Ascending aorta (tissue), 2 donors: ENCODE data around the gene MAGI1. TPM values are rescaled to one million over a fixed set of nuclear protein-coding genes. Genes with fewer than 3 reads are reported as not detected.

ENCODE experiments used
- DNase-seq, 2 donors: peaks; one replicate each; pipeline ENCODE4 v3.0.0-alpha.2; 2019; ENCODE audit warnings: low spot score in 2 of 2
- H3K27ac ChIP-seq, 2 donors: fragments of 200-600 bp; sonication (generic); one replicate each; pipeline ENCODE4 v1.5.1; 2016 to 2017; ENCODE audit warnings: mild to moderate bottlenecking in 1 of 2
- H3K27me3 ChIP-seq: fragments of 200-600 bp; sonication (generic); one replicate; pipeline ENCODE4 v1.5.1; 2017
- H3K36me3 ChIP-seq, 2 donors: fragments of 200-600 bp; sonication (generic); one replicate each; pipeline ENCODE4 v1.5.1; 2016
- H3K4me1 ChIP-seq, 2 donors: fragments of 200-600 bp; sonication (generic); one replicate each; pipeline ENCODE4 v1.5.1; 2016 to 2017; ENCODE audit warnings: mild to moderate bottlenecking in 1 of 2
- H3K4me3 ChIP-seq, 2 donors: fragments of 200-600 bp; sonication (generic); one replicate each; pipeline ENCODE4 v1.5.1; 2016 to 2017; ENCODE audit warnings: mild to moderate bottlenecking in 1 of 2
- H3K9me3 ChIP-seq, 2 donors: fragments of 200-600 bp; sonication (generic); one replicate each; pipeline ENCODE4 v1.5.1; 2016
- CTCF ChIP-seq, 3 experiments: fragments of 200-600 bp in 2 of 3; fragments of 450-650 bp in 1 of 3; sonication (generic) in 2 of 3; IDR thresholded peaks; one replicate each; pipeline ENCODE4 v1.5.1; 2016 to 2019; ENCODE audit warnings: antibody characterized with exemption in 3 of 3, mild to moderate bottlenecking in 1 of 3, moderate library complexity in 1 of 3
- intact Hi-C: fragments of 100-400 bp; cut with DNase I; formaldehyde crosslinking; loops from one replicate; pipeline ENCODE4 v1.15.1; 2023
- total RNA-seq: library from RNA; depleted of rRNA; stranded (reverse); fragments of >200 nt; gene quantifications from one replicate; pipeline ENCODE4 v1.1.0, GENCODE V29; 2016

Gene MAGI1
- total RNA-seq, 1 donor from 2014 or later, result 28.4 TPM

DNA sequence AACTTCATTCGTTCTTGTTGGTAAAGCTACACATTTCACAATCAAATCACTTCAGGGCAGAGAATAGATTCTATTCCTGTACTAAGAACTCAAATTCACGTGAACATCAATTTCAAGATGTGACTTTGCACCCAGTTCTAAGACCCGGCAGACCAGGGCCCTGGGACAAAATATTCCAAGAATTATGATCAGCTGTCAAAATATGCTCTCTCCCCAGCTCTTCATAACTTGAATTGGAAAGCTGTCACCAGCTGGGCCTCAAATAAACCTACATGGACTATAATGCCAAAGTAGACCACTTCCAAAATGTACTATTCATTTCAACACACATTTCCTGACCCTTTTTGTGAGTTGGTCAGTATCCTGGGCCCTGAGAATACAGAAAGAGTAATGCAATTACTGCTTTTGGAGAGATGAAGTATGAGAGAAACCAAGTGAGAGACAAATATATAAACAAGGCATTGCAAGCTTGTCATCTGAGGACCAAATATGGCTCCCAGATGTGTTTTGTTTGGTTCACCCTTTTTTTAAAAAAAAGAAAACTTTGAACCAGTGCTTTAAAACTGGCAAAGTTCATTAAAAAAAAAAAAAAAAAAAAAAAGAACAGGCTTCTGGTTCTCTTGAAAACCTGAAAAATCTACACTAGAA is 14.9 kb downstream of the MAGI1 start:
- no peaks in the 10 kb centered on the region for H3K27me3 ChIP-seq
- H3K9me3 ChIP-seq, result no peaks in the 10 kb centered on the region
- intact Hi-C loops, result no loop called here
- no peak overlapping the region for H3K27ac ChIP-seq
- H3K4me3 ChIP-seq, result no peak overlapping the region
- no peak for DNase-seq
- H3K4me1 ChIP-seq, result peaks cover 0 to 3% of the 10 kb centered on the region in 2 donors
- no peaks in the 10 kb centered on the region for H3K36me3 ChIP-seq
- no peak for TF ChIP-seq CTCF (IDR thresholded peaks at IDR 0.05)

DNA sequence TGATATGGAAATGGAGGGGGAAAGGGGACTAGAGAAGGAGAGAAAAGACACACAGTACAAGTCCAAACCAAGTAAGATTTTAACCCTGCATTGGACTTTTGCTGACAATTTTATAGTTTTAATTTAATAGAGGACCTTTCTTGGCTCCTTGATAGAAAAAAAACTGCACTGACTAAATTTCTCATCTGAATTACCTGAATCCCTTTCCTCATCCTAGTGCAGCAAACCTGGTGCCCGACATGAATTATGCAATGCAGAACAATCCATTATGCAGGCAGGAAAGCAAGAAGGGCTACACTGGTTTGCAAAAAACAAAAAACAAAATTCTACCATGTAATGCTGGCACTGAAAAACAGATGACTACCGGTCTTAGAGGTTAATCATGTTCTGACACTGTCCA is 15.5 kb downstream of the MAGI1 start:
- TF ChIP-seq CTCF (IDR thresholded peaks at IDR 0.05), result no peak
- Histone ChIP-seq H3K4me1 (peaks cover 0 to 3% of the 10 kb centered on the region in 2 donors), H3K27ac (no peak overlapping the region), H3K36me3 (no peaks in the 10 kb centered on the region), H3K4me3 (no peak overlapping the region), H3K9me3 (no peaks in the 10 kb centered on the region), H3K27me3 (no peaks in the 10 kb centered on the region)
- DNase-seq, result no peak
- intact Hi-C loops, result no loop called here

- intact Hi-C loops, result no loop called here
- DNase-seq, result no peak
Observed at GRCh38 chr3:66021731-66022131, 17.0 kb downstream of the MAGI1 start.

DNA sequence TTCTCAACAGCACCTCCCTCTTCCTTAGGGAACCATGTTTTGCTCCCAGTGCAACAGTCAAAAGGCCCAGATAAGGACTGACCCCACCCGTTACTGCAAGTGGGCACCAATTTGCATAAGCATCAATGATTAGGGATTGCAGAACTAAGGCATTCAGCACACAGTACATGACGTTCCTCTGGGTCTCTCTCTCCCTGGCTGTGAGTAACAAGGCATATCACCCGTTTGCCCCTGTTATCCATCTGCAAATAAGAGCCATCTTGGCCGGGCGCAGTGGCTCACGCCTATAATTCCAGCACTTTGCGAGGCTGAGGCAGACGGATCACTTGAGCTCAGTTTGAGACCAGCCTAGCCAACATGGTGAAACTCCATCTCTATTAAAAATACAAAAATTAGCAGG is 18.8 kb downstream of the MAGI1 start:
- DNase-seq, result no peak
- TF ChIP-seq CTCF (IDR thresholded peaks at IDR 0.05), result no peak
- intact Hi-C loops, result no loop called here
- H3K9me3 ChIP-seq, result no peaks in the 10 kb centered on the region
- H3K27ac ChIP-seq, result no peak overlapping the region
- no peaks in the 10 kb centered on the region for H3K27me3 ChIP-seq
- no peak overlapping the region for H3K4me3 ChIP-seq
- H3K36me3 ChIP-seq, result no peaks in the 10 kb centered on the region
- peaks cover 0 to 5% of the 10 kb centered on the region in 2 donors for H3K4me1 ChIP-seq

More at GRCh38 chr3:66021731-66022131, 17.0 kb downstream of the MAGI1 start:
- H3K36me3 ChIP-seq, result no peaks in the 10 kb centered on the region
- no peak overlapping the region for H3K27ac ChIP-seq
- peaks cover 0 to 3% of the 10 kb centered on the region in 2 donors for H3K4me1 ChIP-seq
- no peak overlapping the region for H3K4me3 ChIP-seq
- H3K9me3 ChIP-seq, result no peaks in the 10 kb centered on the region
- no peak for TF ChIP-seq CTCF (IDR thresholded peaks at IDR 0.05)
- H3K27me3 ChIP-seq, result no peaks in the 10 kb centered on the region

DNA sequence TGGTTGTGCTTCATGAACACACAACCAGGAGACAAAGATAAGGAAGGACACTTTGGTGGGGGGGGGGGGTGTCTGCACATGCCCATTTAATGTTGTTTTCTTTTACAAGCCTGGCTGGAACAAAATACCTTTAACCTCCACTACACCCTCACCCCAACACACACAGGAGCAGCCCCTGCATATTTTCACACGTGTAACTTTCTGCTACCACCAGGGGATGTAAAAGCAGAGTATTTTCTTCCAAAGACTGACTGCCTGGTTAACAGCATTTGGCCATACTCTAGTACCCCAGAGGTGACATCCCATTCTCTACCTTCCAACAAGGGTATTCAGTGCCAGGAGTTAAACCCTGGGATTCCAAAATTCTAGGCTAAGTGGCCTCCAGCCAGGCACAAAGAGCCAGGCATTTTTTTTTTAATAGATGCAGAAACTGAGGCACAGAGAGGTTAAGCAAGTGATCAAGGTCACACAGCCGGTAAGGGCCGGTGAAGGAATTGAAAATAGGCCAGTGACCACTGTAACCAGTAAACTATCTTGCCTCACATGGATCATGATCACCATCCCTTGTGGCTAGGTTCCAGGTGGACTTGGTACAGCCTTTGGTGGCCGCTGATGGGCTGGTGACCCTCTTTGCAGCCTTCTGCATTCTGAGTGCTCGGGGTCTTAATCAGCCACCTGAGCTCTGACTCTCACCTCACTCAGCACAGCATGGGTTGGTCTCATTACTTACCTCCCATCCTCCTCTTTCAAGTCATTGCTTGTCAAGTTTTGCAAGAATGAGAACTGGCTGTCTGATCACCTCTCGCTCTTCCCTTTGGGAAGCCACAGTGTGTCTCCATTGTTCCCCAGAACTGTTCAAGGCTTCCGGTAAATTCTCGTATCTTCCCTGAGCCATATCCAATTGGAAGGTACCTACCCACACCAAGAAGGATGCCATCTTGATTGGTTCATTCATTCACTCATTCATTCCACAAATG is 20.4 kb downstream of the MAGI1 start:
- H3K27ac ChIP-seq, result no peak overlapping the region
- no peaks in the 10 kb centered on the region for H3K36me3 ChIP-seq
- no peaks in the 10 kb centered on the region for H3K27me3 ChIP-seq
- no peaks in the 10 kb centered on the region for H3K9me3 ChIP-seq
- peaks cover 0 to 8% of the 10 kb centered on the region in 2 donors for H3K4me1 ChIP-seq
- H3K4me3 ChIP-seq, result no peak overlapping the region
- no peak for DNase-seq
- TF ChIP-seq CTCF (IDR thresholded peaks at IDR 0.05), result no peak
- intact Hi-C loops, result no loop called here
